ENCODE data around the gene KISS1R.

DNA sequence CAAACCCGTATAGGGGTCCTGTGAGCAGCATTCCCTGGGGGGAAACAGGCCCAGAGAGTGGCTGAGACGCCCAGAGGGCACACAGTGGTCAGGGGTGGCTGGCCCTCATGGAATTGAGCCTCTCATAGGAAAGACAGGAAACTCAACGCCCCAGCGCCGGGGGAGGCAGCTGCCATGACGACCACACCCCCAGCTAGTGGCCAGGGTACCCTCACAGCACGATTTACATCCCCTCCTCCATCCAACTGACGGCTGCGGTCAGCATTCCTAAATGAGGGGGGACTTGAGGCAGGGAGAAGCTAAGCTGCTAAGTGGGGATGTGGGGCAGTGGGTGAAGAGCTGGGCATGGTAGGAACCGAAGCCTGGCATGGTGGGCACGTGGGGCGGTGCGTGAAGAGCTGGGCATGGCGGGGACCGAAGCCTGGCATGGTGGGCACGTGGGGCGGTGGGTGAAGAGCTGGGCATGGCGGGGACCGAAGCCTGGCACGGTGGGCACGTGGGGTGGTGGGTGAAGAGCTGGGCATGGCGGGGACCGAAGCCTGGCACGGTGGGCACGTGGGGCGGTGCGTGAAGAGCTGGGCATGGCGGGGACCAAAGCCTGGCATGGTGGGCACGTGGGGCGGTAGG lies 34.1 kb upstream of the KISS1R start:
- no peak for TF ChIP-seq EZH2 (IDR thresholded peaks at IDR 0.05; ENCODE audit: low read length)
- TF ChIP-seq, protein P1, sequence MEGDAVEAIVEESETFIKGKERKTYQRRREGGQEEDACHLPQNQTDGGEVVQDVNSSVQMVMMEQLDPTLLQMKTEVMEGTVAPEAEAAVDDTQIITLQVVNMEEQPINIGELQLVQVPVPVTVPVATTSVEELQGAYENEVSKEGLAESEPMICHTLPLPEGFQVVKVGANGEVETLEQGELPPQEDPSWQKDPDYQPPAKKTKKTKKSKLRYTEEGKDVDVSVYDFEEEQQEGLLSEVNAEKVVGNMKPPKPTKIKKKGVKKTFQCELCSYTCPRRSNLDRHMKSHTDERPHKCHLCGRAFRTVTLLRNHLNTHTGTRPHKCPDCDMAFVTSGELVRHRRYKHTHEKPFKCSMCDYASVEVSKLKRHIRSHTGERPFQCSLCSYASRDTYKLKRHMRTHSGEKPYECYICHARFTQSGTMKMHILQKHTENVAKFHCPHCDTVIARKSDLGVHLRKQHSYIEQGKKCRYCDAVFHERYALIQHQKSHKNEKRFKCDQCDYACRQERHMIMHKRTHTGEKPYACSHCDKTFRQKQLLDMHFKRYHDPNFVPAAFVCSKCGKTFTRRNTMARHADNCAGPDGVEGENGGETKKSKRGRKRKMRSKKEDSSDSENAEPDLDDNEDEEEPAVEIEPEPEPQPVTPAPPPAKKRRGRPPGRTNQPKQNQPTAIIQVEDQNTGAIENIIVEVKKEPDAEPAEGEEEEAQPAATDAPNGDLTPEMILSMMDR (optimal IDR thresholded peaks at IDR 0.05 in 1 of 3, IDR thresholded peaks at IDR 0.05 in 1 of 3, conservative IDR thresholded peaks at IDR 0.05 in 1 of 3; ENCODE audit: extremely low read depth in 1 of 3, insufficient read depth in 2 of 3, low read length in 3 of 3), result no peak
